Fibroblast of lung (primary cell): Measurements from ENCODE around the gene OR1M1.

Source experiments
- CTCF ChIP-seq, 2 donors: IDR thresholded peaks in 1 of 2; conservative IDR thresholded peaks in 1 of 2; 1 replicate in 1 of 2; 2 replicates in 1 of 2; pipeline ENCODE4 v1.5.1; 2011 to 2012; ENCODE audit warnings: low read length in 2 of 2, control low read depth in 1 of 2, inconsistent platforms in 1 of 2, low read depth in 1 of 2, mild to moderate bottlenecking in 1 of 2
- EZH2 ChIP-seq: IDR thresholded peaks from 2 replicates; pipeline ENCODE4 v1.5.1; 2012; ENCODE audit warnings: low read length, control low read depth, mild to moderate bottlenecking; ENCODE audit errors: missing control alignments

DNA sequence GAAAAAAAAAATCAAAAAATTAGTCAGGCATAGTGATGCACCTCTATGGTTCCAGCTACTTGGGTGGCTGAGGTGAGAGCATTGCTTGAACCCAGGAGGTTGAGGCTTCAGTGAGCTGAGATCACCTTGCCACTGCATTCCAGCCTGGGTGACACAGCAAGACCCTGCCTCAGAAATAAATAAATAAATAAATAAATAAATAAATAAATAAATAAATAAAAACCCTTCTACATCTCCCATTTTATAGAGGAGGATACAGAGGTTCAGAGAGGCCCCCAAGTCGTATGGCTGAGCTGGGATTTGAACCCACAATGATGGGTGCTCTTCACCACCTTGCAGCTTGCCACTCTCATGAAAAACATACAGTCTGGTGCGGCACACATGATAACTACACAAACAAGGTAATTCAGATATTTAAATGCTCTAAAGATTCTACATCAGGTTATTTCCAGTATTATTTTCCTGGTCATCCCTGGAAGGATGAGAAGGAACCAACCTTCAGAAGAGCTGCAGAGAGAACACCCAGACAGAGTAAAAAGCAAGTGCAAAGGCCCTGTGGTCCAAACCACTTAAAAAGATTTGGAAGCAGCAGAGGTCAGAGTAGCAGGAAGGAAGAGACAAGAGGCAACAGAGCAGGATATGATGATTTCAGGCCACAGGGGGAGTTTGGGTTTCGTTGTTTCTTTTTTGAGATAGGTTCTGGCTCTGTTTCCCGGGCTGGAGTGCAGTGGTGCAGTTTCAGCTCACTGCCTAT lies 29.2 kb upstream of the OR1M1 start:
- TF ChIP-seq CTCF (conservative IDR thresholded peaks at IDR 0.05 in 1 of 2, IDR thresholded peaks at IDR 0.05 in 1 of 2; ENCODE audit: low read depth in 1 of 2, low read length in 2 of 2) (no peak), EZH2 (no peak)
